HL-60 (cell line): ENCODE data around the gene NKX2-1.

Experiments used
- DNase-seq, 2 experiments: peaks; one replicate each; pipeline ENCODE4 v3.0.0-alpha.2; 2010 to 2020; ENCODE audit warnings: low read depth in 1 of 2, low spot score in 1 of 2
- H3K27ac ChIP-seq: fragments of 250-450 bp; sonication (Bioruptor Pico); replicated peaks from 2 replicates; pipeline ENCODE4 v1.5.1; 2020; ENCODE audit warnings: mild to moderate bottlenecking, moderate library complexity
- H3K27me3 ChIP-seq: fragments of 250-450 bp; sonication (Bioruptor Pico); 2 replicates; pipeline ENCODE4 v1.5.1; 2021; ENCODE audit warnings: mild to moderate bottlenecking, moderate library complexity; ENCODE audit not compliant: insufficient read depth, poor library complexity, severe bottlenecking
- H3K4me3 ChIP-seq: replicated peaks from 2 replicates; pipeline ENCODE4 v1.5.1; 2011; ENCODE audit warnings: mild to moderate bottlenecking, control low read depth, low read length; ENCODE audit not compliant: insufficient read depth
- CTCF ChIP-seq: IDR thresholded peaks from one replicate; pipeline ENCODE4 v1.5.1; 2011; ENCODE audit warnings: low read length, control low read depth, inconsistent platforms; ENCODE audit not compliant: insufficient read depth
- GABPA ChIP-seq: IDR thresholded peaks from 2 replicates; pipeline ENCODE4 v1.6.1; 2012; ENCODE audit warnings: low read depth
- POLR2AphosphoS5 ChIP-seq: IDR thresholded peaks from 2 replicates; pipeline ENCODE4 v1.6.1; 2012; ENCODE audit warnings: low read depth
- REST ChIP-seq: IDR thresholded peaks from 2 replicates; pipeline ENCODE4 v1.6.1; 2012; ENCODE audit warnings: low read depth; ENCODE audit not compliant: insufficient replicate concordance
- SPI1 ChIP-seq: IDR thresholded peaks from 2 replicates; pipeline ENCODE4 v1.6.1; 2012; ENCODE audit warnings: low read depth, mild to moderate bottlenecking, borderline replicate concordance

Gene NKX2-1

GRCh38 chr14:36529062-36529461 lies 9.0 kb upstream of the NKX2-1 start:
- Histone ChIP-seq H3K4me3 (no peak overlapping the region), H3K27me3 (peaks cover 38% of the 10 kb centered on the region), H3K27ac (no peak overlapping the region)
- TF ChIP-seq CTCF (no peak), POLR2AphosphoS5 (no peak), GABPA (no peak), REST (no peak), SPI1 (no peak)
- no peak for DNase-seq

DNA sequence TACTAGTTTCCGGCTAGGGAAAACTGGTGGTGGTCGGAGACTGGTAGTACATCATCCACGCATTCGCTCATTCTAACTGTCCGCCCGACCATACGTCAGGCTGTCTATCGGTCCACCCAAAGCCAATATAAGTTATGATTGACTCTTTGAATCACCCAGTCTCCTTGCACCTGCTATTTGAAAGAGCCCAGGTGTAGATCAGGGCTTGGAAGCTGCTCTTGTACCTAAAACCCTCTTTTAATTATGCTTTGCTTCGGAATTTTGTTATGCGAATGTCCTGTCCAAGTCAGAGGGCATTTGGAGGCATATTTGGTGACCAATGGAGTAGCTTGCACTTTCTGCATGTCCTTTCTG lies 5.7 kb upstream of the NKX2-1 start:
- DNase-seq: no peak
- Histone ChIP-seq H3K4me3 (no peak overlapping the region), H3K27me3 (peaks cover 63% of the 10 kb centered on the region)

GRCh38 chr14:36524874-36525745 lies 5.1 kb upstream of the NKX2-1 start:
- Histone ChIP-seq H3K27ac (no peak overlapping the region), H3K27me3 (peaks cover 64% of the 10 kb centered on the region), H3K4me3 (no peak overlapping the region)
- TF ChIP-seq GABPA (no peak), SPI1 (no peak), CTCF (no peak), REST (no peak), POLR2AphosphoS5 (no peak)
- DNase-seq: no peak

More for the DNA sequence above, 5.7 kb upstream of the NKX2-1 start:
- TF ChIP-seq CTCF (no peak), SPI1 (no peak)
- no peak overlapping the region for H3K27ac ChIP-seq

DNA sequence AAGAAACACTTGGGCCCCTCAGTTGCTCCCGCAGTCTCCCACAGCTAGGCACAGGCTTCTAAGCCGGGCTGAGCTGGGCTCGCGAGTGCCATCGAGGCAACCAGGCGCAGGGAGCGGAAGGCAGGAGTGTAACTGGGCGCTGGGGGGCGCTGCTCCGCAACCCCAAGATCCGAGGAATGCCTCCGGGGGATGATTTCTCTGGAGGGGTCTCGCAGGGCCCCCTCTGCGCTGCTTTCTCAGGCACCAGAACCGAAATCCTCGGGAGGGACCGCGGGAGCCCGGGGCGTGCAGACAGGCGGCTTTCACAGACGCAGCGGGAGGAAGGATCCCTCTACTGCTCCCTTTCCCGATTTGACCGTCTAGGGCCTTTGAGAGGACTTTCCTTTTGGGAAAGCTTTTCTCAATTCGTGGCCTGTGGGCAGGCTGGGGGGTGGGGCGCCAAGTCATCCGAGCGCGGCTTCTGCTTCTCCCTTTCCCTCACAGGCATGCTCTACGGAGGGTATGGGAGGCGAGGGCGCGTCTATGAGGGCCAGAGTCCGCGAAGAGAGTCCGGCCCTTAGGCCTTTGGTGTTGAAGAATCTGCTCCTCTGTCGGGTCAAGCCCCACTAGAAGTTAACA lies 4.3 kb upstream of the NKX2-1 start:
- H3K27ac ChIP-seq: no peak overlapping the region
- no peak for DNase-seq
- TF ChIP-seq REST (no peak), CTCF (no peak), SPI1 (no peak), POLR2AphosphoS5 (no peak), GABPA (no peak)
- peaks cover 72% of the 10 kb centered on the region for H3K27me3 ChIP-seq
- no peak overlapping the region for H3K4me3 ChIP-seq
